ENCODE measurements around the gene NOTUM.
"Not testable (repeated sequence)": the region's sequence is repeated elsewhere in the genome, so short reads cannot be mapped to it uniquely, and the experiment has no call there.

DNA sequence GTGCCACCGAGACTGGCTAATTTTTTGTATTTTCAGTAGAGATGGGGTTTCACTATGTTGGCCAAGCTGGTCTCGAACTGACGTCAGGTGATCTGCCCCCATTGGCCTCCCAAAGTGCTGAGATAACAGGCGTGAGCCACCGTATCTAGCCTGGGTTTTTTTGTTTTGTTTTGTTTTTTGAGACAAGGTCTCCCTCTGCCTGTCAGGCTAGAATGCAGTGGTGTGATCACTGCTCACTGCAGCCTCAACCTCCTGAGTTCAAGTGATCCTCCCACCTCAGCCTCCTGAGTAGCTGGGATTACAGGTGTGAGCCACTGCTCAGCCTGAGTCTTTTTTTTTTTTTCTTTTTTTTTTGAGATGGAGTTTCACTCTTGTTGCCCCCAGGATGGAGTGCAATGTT is 7.5 kb downstream of the NOTUM start:
- TF ChIP-seq, protein P1, sequence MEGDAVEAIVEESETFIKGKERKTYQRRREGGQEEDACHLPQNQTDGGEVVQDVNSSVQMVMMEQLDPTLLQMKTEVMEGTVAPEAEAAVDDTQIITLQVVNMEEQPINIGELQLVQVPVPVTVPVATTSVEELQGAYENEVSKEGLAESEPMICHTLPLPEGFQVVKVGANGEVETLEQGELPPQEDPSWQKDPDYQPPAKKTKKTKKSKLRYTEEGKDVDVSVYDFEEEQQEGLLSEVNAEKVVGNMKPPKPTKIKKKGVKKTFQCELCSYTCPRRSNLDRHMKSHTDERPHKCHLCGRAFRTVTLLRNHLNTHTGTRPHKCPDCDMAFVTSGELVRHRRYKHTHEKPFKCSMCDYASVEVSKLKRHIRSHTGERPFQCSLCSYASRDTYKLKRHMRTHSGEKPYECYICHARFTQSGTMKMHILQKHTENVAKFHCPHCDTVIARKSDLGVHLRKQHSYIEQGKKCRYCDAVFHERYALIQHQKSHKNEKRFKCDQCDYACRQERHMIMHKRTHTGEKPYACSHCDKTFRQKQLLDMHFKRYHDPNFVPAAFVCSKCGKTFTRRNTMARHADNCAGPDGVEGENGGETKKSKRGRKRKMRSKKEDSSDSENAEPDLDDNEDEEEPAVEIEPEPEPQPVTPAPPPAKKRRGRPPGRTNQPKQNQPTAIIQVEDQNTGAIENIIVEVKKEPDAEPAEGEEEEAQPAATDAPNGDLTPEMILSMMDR (IDR thresholded peaks at IDR 0.05 in 4 of 5, conservative IDR thresholded peaks at IDR 0.05 in 1 of 5), result not testable (repeated sequence)
- not testable (repeated sequence) for TF ChIP-seq POLR2A (IDR thresholded peaks at IDR 0.05)

All from gastrocnemius medialis (tissue), 4 donors.